Keratinocyte (primary cell): ENCODE data around the gene APBB1. TPM values are rescaled to one million over a fixed set of nuclear protein-coding genes. Genes with fewer than 3 reads are reported as not detected.

Source experiments
- DNase-seq: peaks from one replicate; pipeline ENCODE4 v3.0.0-alpha.2; 2011; ENCODE audit warnings: low read depth, missing footprints, low spot score
- FAIRE-seq: peaks from 2 replicates; lab custom pipeline; 2011; peaks lifted over from hg19 to GRCh38; lab: Jason Lieb, UNC
- H2AFZ ChIP-seq: 2 replicates; pipeline ENCODE4 v1.6.0; 2012; ENCODE audit warnings: low read length, control low read depth, inconsistent platforms; ENCODE audit not compliant: control insufficient read depth
- H3K27ac ChIP-seq: 2 replicates; pipeline ENCODE4 v1.5.1; 2011; ENCODE audit warnings: low read length; ENCODE audit not compliant: control insufficient read depth, insufficient read depth
- H3K27me3 ChIP-seq: 3 replicates; pipeline ENCODE4 v1.6.0; 2011; ENCODE audit warnings: low read length; ENCODE audit not compliant: control insufficient read depth, insufficient read depth; ENCODE audit errors: extremely low read depth
- H3K36me3 ChIP-seq, 2 experiments: 2 replicates in 1 of 2; 3 replicates in 1 of 2; pipeline ENCODE4 v1.5.1; 2011; ENCODE audit warnings: low read length in 2 of 2, mild to moderate bottlenecking in 1 of 2; ENCODE audit not compliant: control insufficient read depth in 2 of 2, insufficient read depth in 2 of 2; ENCODE audit errors: extremely low read depth in 1 of 2
- H3K4me1 ChIP-seq: 3 replicates; pipeline ENCODE4 v1.5.1; 2011; ENCODE audit warnings: low read length; ENCODE audit not compliant: control insufficient read depth, insufficient read depth; ENCODE audit errors: extremely low read depth
- H3K4me2 ChIP-seq: 3 replicates; pipeline ENCODE4 v1.6.0; 2011; ENCODE audit warnings: low read depth, low read length; ENCODE audit not compliant: control insufficient read depth, insufficient read depth; ENCODE audit errors: extremely low read depth
- H3K4me3 ChIP-seq, 3 experiments: fragments of 200-600 bp in 1 of 3; sonication (generic) in 1 of 3; 2 replicates in 2 of 3; 3 replicates in 1 of 3; pipeline ENCODE4 v1.5.1; 2011 to 2016; ENCODE audit warnings: low read length in 3 of 3, mild to moderate bottlenecking in 3 of 3, control low read depth in 2 of 3, inconsistent platforms in 1 of 3, low read depth in 1 of 3, mixed read lengths in 1 of 3, mixed run types in 1 of 3, moderate library complexity in 1 of 3; ENCODE audit not compliant: control insufficient read depth in 2 of 3, insufficient read depth in 2 of 3; ENCODE audit errors: extremely low read depth in 1 of 3
- H3K79me2 ChIP-seq: 2 replicates; pipeline ENCODE4 v1.6.0; 2012; ENCODE audit warnings: low read length; ENCODE audit not compliant: control insufficient read depth, insufficient read depth
- H3K9ac ChIP-seq: 3 replicates; pipeline ENCODE4 v1.6.0; 2011; ENCODE audit warnings: low read length; ENCODE audit not compliant: control insufficient read depth, insufficient read depth; ENCODE audit errors: extremely low read depth
- H3K9me1 ChIP-seq: 3 replicates; pipeline ENCODE4 v1.6.0; 2011; ENCODE audit warnings: low read length; ENCODE audit not compliant: control insufficient read depth, insufficient read depth; ENCODE audit errors: extremely low read depth
- H3K9me3 ChIP-seq: 2 replicates; pipeline ENCODE4 v1.5.1; 2012; ENCODE audit warnings: low read depth, low read length; ENCODE audit not compliant: control insufficient read depth
- H4K20me1 ChIP-seq: 3 replicates; pipeline ENCODE4 v1.6.0; 2011; ENCODE audit warnings: low read length; ENCODE audit not compliant: control insufficient read depth, insufficient read depth; ENCODE audit errors: extremely low read depth
- EZH2 ChIP-seq: IDR thresholded peaks from one replicate; pipeline ENCODE4 v1.6.1; 2012; ENCODE audit warnings: inconsistent platforms, mild to moderate bottlenecking, low read length, moderate library complexity
- dilution Hi-C: fragments of 300-500 bp; cut with MboI; formaldehyde crosslinking; loops from one replicate; pipeline ENCODE4 v1.7.0; 2020; ENCODE audit warnings: low sequenced_read_pairs; ENCODE audit not compliant: extremely low pct_ligation_motif_present
- polyA plus RNA-seq, 5 experiments: library from polyadenylated mRNA; depleted of rRNA in 3 of 5; stranded (reverse) in 3 of 5; stranded (forward) in 1 of 5; unstranded in 1 of 5; fragments of >200 nt; gene quantifications; 1 replicate in 1 of 5; 2 replicates in 3 of 5; 3 replicates in 1 of 5; pipeline versions ENCODE4 v1.2.1 to v1.2.3, GENCODE V29; 2011 to 2012; ENCODE audit warnings: missing spikeins in 2 of 5, low read depth in 1 of 5, low replicate concordance in 1 of 5
- TF ChIP-seq, protein P1 (sequence below), 3 experiments: IDR thresholded peaks in 1 of 3; conservative IDR thresholded peaks in 1 of 3; optimal IDR thresholded peaks in 1 of 3; 2 replicates in 2 of 3; 3 replicates in 1 of 3; pipeline versions ENCODE3 to v1.5.1; 2011; ENCODE audit warnings: low read length in 3 of 3, mild to moderate bottlenecking in 3 of 3, moderate library complexity in 2 of 3, control low read depth in 1 of 3, inconsistent platforms in 1 of 3; ENCODE audit not compliant: insufficient read depth in 2 of 3; ENCODE audit errors: extremely low read depth in 1 of 3

APBB1 gene
- polyA plus RNA-seq, 1 donor (not counting 4 experiments of a cell fraction or from before 2014, with no cell fraction given) = 3.7 TPM

DNA sequence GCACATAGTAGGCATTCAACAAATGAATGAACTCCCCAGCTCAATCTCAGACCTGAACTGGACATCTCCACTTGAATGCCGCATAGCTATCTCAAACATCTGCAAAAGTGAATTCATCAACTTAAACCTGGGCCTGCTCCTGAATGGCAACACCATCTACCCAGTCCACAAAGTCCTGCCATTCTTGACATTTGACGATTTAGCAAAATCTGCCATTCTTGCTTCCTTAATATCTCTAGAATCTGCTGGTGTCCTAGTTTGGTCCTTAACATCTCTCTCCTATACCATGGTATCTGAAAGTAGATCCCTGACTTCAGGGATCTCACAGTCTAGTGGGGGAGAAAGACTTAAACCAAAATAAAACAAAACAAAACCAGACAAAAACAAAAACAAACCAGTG is 34.3 kb upstream of the APBB1 start:
- Histone ChIP-seq H4K20me1 (no peaks in the 10 kb centered on the region), H3K9me3 (no peaks in the 10 kb centered on the region), H3K9ac (no peak overlapping the region), H3K4me3 (no peak overlapping the region), H3K27me3 (no peaks in the 10 kb centered on the region), H3K79me2 (no peaks in the 10 kb centered on the region), H3K27ac (no peak overlapping the region), H3K4me1 (no peaks in the 10 kb centered on the region), H3K9me1 (no peaks in the 10 kb centered on the region), H3K36me3 (peaks cover 8 to 30% of the 10 kb centered on the region in 2 experiments), H2AFZ (no peak overlapping the region), H3K4me2 (no peak overlapping the region)
- dilution Hi-C loops = no loop called here
- DNase-seq (no peak), FAIRE-seq (no peak)
- TF ChIP-seq EZH2 = no peak
- TF ChIP-seq, protein P1, sequence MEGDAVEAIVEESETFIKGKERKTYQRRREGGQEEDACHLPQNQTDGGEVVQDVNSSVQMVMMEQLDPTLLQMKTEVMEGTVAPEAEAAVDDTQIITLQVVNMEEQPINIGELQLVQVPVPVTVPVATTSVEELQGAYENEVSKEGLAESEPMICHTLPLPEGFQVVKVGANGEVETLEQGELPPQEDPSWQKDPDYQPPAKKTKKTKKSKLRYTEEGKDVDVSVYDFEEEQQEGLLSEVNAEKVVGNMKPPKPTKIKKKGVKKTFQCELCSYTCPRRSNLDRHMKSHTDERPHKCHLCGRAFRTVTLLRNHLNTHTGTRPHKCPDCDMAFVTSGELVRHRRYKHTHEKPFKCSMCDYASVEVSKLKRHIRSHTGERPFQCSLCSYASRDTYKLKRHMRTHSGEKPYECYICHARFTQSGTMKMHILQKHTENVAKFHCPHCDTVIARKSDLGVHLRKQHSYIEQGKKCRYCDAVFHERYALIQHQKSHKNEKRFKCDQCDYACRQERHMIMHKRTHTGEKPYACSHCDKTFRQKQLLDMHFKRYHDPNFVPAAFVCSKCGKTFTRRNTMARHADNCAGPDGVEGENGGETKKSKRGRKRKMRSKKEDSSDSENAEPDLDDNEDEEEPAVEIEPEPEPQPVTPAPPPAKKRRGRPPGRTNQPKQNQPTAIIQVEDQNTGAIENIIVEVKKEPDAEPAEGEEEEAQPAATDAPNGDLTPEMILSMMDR (optimal IDR thresholded peaks at IDR 0.05 in 1 of 3, IDR thresholded peaks at IDR 0.05 in 1 of 3, conservative IDR thresholded peaks at IDR 0.05 in 1 of 3; ENCODE audit: extremely low read depth in 1 of 3, insufficient read depth in 2 of 3, low read length in 3 of 3) = no peak

DNA sequence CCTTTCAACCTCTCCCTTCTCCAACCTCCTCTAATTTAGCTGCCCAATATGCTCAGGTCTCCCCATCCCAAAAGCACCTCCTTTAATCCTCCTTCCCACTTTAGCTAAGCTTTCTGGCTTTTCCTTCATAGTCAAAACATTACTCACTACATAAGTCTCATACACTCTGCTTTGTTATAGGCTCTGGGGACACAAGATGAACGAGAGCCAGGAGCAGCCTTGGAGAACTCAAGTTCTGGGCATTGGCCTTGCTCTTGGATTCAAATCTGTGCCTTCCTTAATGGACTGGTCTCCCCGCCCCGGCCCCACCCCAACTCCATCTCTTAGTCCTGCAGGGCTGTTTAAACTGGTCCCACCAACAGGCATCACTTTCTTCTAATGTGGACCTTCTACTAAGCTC is 33.3 kb upstream of the APBB1 start:
- H3K4me3 ChIP-seq = no peak overlapping the region
- TF ChIP-seq EZH2 = no peak
- TF ChIP-seq, protein P1 (optimal IDR thresholded peaks at IDR 0.05 in 1 of 3, IDR thresholded peaks at IDR 0.05 in 1 of 3, conservative IDR thresholded peaks at IDR 0.05 in 1 of 3; ENCODE audit: extremely low read depth in 1 of 3, insufficient read depth in 2 of 3, low read length in 3 of 3) = no peak
- FAIRE-seq (no peak), DNase-seq (no peak)
- no peak overlapping the region for H3K9ac ChIP-seq
- no peak overlapping the region for H3K27ac ChIP-seq
- H4K20me1 ChIP-seq = no peaks in the 10 kb centered on the region
- no peak overlapping the region for H2AFZ ChIP-seq
- no peaks in the 10 kb centered on the region for H3K27me3 ChIP-seq
- no peaks in the 10 kb centered on the region for H3K9me3 ChIP-seq
- dilution Hi-C loops = no loop called here
- no peaks in the 10 kb centered on the region for H3K4me1 ChIP-seq
- H3K9me1 ChIP-seq = no peaks in the 10 kb centered on the region
- H3K79me2 ChIP-seq = no peaks in the 10 kb centered on the region
- no peak overlapping the region for H3K4me2 ChIP-seq
- H3K36me3 ChIP-seq = peaks cover 10 to 25% of the 10 kb centered on the region in 2 experiments
